ENCODE data around the gene EFCAB3. TPM values are rescaled to one million over a fixed set of nuclear protein-coding genes. Genes with fewer than 3 reads are reported as not detected.

EFCAB3 gene
- polyA plus RNA-seq, 1 donor from 2014 or later = not detected

- Histone ChIP-seq H3K36me3 (ENCODE audit: insufficient read depth, low read length) (no peaks in the 10 kb centered on the region), H3F3A (ENCODE audit: insufficient read depth, low read length, poor library complexity, severe bottlenecking) (no peaks in the 10 kb centered on the region), H3K9me3 (ENCODE audit: low read length) (no peaks in the 10 kb centered on the region), H3K27ac (ENCODE audit: low read length) (no peak overlapping the region), H3K9ac (ENCODE audit: low read length) (no peak overlapping the region), H3K9me2 (ENCODE audit: insufficient read depth, low read length) (no peaks in the 10 kb centered on the region), H4K20me1 (ENCODE audit: insufficient read depth) (no peaks in the 10 kb centered on the region), H3K4me2 (ENCODE audit: low read length) (no peak overlapping the region), H3K4me3 (ENCODE audit: low read length) (no peak overlapping the region), H3K79me2 (replicated peaks; ENCODE audit: insufficient read depth, low read length) (no peaks in the 10 kb centered on the region), H3K27me3 (ENCODE audit: insufficient read depth, low read depth, low read length) (no peaks in the 10 kb centered on the region), H2AFZ (ENCODE audit: low read depth, low read length) (no peak overlapping the region)
- TF ChIP-seq POLR2AphosphoS5 (IDR thresholded peaks at IDR 0.05) = no peak
- TF ChIP-seq RAD21 (conservative IDR thresholded peaks at IDR 0.05) = no peak
- TF ChIP-seq, protein P1, sequence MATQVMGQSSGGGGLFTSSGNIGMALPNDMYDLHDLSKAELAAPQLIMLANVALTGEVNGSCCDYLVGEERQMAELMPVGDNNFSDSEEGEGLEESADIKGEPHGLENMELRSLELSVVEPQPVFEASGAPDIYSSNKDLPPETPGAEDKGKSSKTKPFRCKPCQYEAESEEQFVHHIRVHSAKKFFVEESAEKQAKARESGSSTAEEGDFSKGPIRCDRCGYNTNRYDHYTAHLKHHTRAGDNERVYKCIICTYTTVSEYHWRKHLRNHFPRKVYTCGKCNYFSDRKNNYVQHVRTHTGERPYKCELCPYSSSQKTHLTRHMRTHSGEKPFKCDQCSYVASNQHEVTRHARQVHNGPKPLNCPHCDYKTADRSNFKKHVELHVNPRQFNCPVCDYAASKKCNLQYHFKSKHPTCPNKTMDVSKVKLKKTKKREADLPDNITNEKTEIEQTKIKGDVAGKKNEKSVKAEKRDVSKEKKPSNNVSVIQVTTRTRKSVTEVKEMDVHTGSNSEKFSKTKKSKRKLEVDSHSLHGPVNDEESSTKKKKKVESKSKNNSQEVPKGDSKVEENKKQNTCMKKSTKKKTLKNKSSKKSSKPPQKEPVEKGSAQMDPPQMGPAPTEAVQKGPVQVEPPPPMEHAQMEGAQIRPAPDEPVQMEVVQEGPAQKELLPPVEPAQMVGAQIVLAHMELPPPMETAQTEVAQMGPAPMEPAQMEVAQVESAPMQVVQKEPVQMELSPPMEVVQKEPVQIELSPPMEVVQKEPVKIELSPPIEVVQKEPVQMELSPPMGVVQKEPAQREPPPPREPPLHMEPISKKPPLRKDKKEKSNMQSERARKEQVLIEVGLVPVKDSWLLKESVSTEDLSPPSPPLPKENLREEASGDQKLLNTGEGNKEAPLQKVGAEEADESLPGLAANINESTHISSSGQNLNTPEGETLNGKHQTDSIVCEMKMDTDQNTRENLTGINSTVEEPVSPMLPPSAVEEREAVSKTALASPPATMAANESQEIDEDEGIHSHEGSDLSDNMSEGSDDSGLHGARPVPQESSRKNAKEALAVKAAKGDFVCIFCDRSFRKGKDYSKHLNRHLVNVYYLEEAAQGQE (IDR thresholded peaks at IDR 0.05; ENCODE audit: borderline replicate concordance) = no peak
- TF ChIP-seq MXI1 (conservative IDR thresholded peaks at IDR 0.05; ENCODE audit: poor library complexity, severe bottlenecking) = no peak
- no peak for TF ChIP-seq TAF1 (IDR thresholded peaks at IDR 0.05; ENCODE audit: low read depth)
- TF ChIP-seq EP300 (conservative IDR thresholded peaks at IDR 0.05; ENCODE audit: poor library complexity, severe bottlenecking) = no peak
- no peak for TF ChIP-seq CTCF (IDR thresholded peaks at IDR 0.05; ENCODE audit: poor library complexity, severe bottlenecking)
- TF ChIP-seq SMC3 (conservative IDR thresholded peaks at IDR 0.05; ENCODE audit: poor library complexity) = no peak
- TF ChIP-seq EZH2 (IDR thresholded peaks at IDR 0.05; ENCODE audit: borderline replicate concordance, insufficient read depth, low read length, poor library complexity, severe bottlenecking) = no peak
Observed at GRCh38 chr17:62343764-62344270, 36.5 kb upstream of the EFCAB3 start.

DNA sequence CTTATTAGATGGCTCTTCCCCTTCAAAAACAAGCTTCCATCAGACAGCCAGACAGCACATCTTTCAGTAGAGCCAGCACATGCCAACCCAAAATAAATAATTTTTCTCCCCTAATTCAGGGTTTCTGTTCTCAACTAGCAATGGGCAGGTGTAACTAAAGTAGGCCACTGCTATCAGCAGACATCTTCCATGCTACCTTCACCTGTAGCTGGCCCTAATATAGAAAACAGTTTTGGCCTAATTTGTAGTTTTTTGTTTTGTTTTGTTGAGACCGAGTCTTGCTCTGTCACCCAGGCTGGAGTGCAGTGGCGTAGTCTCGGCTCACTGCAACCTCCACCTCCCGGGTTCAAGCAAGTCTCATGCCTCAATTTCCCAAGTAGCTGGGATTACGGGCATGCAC, 29.2 kb upstream of the EFCAB3 start:
- no peaks in the 10 kb centered on the region for H3K79me2 ChIP-seq (replicated peaks; ENCODE audit: insufficient read depth, low read length)
- no peak overlapping the region for H2AFZ ChIP-seq (ENCODE audit: low read depth, low read length)

More for the DNA sequence above, 29.2 kb upstream of the EFCAB3 start:
- no peaks in the 10 kb centered on the region for H3F3A ChIP-seq (ENCODE audit: insufficient read depth, low read length, poor library complexity, severe bottlenecking)
- no peaks in the 10 kb centered on the region for H3K9me2 ChIP-seq (ENCODE audit: insufficient read depth, low read length)
- no peaks in the 10 kb centered on the region for H4K20me1 ChIP-seq (ENCODE audit: insufficient read depth)
- H3K27me3 ChIP-seq (ENCODE audit: insufficient read depth, low read depth, low read length) = no peaks in the 10 kb centered on the region
- no peak overlapping the region for H3K4me3 ChIP-seq (ENCODE audit: low read length)
- no peak overlapping the region for H3K27ac ChIP-seq (ENCODE audit: low read length)
- H3K9me3 ChIP-seq (ENCODE audit: low read length) = no peaks in the 10 kb centered on the region
- H3K4me2 ChIP-seq (ENCODE audit: low read length) = no peak overlapping the region
- TF ChIP-seq CTCF (IDR thresholded peaks at IDR 0.05; ENCODE audit: poor library complexity, severe bottlenecking) (no peak), SMC3 (conservative IDR thresholded peaks at IDR 0.05; ENCODE audit: poor library complexity) (no peak), RAD21 (conservative IDR thresholded peaks at IDR 0.05) (no peak), EP300 (conservative IDR thresholded peaks at IDR 0.05; ENCODE audit: poor library complexity, severe bottlenecking) (no peak), MXI1 (conservative IDR thresholded peaks at IDR 0.05; ENCODE audit: poor library complexity, severe bottlenecking) (no peak), TAF1 (IDR thresholded peaks at IDR 0.05; ENCODE audit: low read depth) (no peak), POLR2AphosphoS5 (IDR thresholded peaks at IDR 0.05) (no peak), EZH2 (IDR thresholded peaks at IDR 0.05; ENCODE audit: borderline replicate concordance, insufficient read depth, low read length, poor library complexity, severe bottlenecking) (no peak)
- TF ChIP-seq, protein P1 (IDR thresholded peaks at IDR 0.05; ENCODE audit: borderline replicate concordance) = no peak
- H3K36me3 ChIP-seq (ENCODE audit: insufficient read depth, low read length) = no peaks in the 10 kb centered on the region
- no peak overlapping the region for H3K9ac ChIP-seq (ENCODE audit: low read length)
